ENCODE results near the gene CCL25. TPM values are rescaled to one million over a fixed set of nuclear protein-coding genes. Genes with fewer than 3 reads are reported as not detected.

CCL25 gene
- total and polyA plus RNA-seq, 2 donors (not counting 3 experiments of a cell fraction or from before 2014, with no cell fraction given) = not detected

DNA sequence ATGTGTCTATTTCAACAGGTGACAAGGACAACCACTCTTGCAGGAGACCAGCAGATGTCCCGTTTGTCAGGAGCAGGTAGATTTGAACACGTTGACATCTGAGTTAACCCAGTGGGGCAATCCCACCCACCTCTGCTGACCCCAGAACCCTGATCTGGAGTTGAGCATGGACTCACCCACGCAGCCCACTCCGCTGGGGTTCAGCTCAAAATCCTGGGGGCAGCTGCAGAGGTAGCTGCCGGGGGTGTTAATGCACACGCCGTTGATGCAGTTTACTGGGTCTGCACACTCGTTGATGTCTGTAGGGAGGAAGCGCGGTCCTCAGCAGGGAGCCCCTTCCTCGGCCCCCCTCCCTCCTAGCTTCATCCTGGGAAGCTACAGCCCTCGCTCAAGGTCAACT is 56.9 kb downstream of the CCL25 start:
- no peaks in the 10 kb centered on the region for H4K20me1 ChIP-seq (replicated peaks; ENCODE audit: control insufficient read depth, extremely low read depth, insufficient read depth, low read length)
- no peak overlapping the region for H2AFZ ChIP-seq (ENCODE audit: low read depth, low read length)
- no peaks in the 10 kb centered on the region for H3K27me3 ChIP-seq (ENCODE audit: control insufficient read depth in 2 of 2, insufficient read depth in 2 of 2, low read length in 2 of 2)
- H3K9ac ChIP-seq (replicated peaks; ENCODE audit: extremely low read depth, insufficient read depth, low read length) = no peak overlapping the region
- no peak overlapping the region for H3K27ac ChIP-seq (ENCODE audit: insufficient read depth, low read depth, low read length)
- ChIA-PET CTCF (no interaction called here), POLR2A (no interaction called here)
- intact Hi-C loops (cut with micrococcal nuclease) = no loop called here
- dilution Hi-C loops (cut with MboI; ENCODE audit: extremely low pct_ligation_motif_present, low sequenced_read_pairs) = no loop called here
- H3K9me3 ChIP-seq (replicated peaks; ENCODE audit: control insufficient read depth, insufficient read depth, low read length) = no peaks in the 10 kb centered on the region
- no peaks in the 10 kb centered on the region for H3K36me3 ChIP-seq (ENCODE audit: control insufficient read depth in 2 of 2, extremely low read depth in 1 of 2, insufficient read depth in 2 of 2, low read length in 2 of 2)
- no peak overlapping the region for H3K4me2 ChIP-seq (ENCODE audit: insufficient read depth, low read length)
- no peaks in the 10 kb centered on the region for H3K9me1 ChIP-seq (replicated peaks; ENCODE audit: control insufficient read depth, extremely low read depth, insufficient read depth, low read length)
- no peak for TF ChIP-seq JUN (IDR thresholded peaks at IDR 0.05; ENCODE audit: borderline replicate concordance, insufficient read depth, insufficient read length, low read depth)
- no peak for TF ChIP-seq GATA2 (IDR thresholded peaks at IDR 0.05; ENCODE audit: insufficient read depth, insufficient read length, low read depth, low read length)
- TF ChIP-seq MYC (IDR thresholded peaks at IDR 0.05; ENCODE audit: low read depth, low read length) = no peak
- TF ChIP-seq, protein P1, sequence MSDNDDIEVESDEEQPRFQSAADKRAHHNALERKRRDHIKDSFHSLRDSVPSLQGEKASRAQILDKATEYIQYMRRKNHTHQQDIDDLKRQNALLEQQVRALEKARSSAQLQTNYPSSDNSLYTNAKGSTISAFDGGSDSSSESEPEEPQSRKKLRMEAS (IDR thresholded peaks at IDR 0.05; ENCODE audit: insufficient read depth, insufficient read length) = no peak
- no peak for TF ChIP-seq FOS (IDR thresholded peaks at IDR 0.05; ENCODE audit: borderline replicate concordance, insufficient read depth, low read length)
- TF ChIP-seq, protein P2, sequence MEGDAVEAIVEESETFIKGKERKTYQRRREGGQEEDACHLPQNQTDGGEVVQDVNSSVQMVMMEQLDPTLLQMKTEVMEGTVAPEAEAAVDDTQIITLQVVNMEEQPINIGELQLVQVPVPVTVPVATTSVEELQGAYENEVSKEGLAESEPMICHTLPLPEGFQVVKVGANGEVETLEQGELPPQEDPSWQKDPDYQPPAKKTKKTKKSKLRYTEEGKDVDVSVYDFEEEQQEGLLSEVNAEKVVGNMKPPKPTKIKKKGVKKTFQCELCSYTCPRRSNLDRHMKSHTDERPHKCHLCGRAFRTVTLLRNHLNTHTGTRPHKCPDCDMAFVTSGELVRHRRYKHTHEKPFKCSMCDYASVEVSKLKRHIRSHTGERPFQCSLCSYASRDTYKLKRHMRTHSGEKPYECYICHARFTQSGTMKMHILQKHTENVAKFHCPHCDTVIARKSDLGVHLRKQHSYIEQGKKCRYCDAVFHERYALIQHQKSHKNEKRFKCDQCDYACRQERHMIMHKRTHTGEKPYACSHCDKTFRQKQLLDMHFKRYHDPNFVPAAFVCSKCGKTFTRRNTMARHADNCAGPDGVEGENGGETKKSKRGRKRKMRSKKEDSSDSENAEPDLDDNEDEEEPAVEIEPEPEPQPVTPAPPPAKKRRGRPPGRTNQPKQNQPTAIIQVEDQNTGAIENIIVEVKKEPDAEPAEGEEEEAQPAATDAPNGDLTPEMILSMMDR (IDR thresholded peaks at IDR 0.05; ENCODE audit: extremely low read depth in 1 of 2, insufficient read depth in 1 of 2, low read depth in 1 of 2, low read length in 2 of 2) = no peak
- no peak for TF ChIP-seq POLR2AphosphoS5 (IDR thresholded peaks at IDR 0.05; ENCODE audit: insufficient read depth, low read depth, low read length)
- no peak for TF ChIP-seq POLR2A (IDR thresholded peaks at IDR 0.05; ENCODE audit: low read depth, low read length)
- TF ChIP-seq EZH2 (IDR thresholded peaks at IDR 0.05; ENCODE audit: borderline replicate concordance, low read depth, low read length, severe bottlenecking) = no peak
- no TSS peak for BruUV-seq (replicated peaks)
- H3K4me3 ChIP-seq (replicated peaks in 1 of 3; ENCODE audit: insufficient read depth in 1 of 3, low read depth in 1 of 3, low read length in 3 of 3) = no peak overlapping the region
- no peak for DNase-seq (ENCODE audit: low read depth, low spot score)
- FAIRE-seq = no peak
- H3K4me1 ChIP-seq (ENCODE audit: control insufficient read depth, extremely low read depth, insufficient read depth, low read length) = no peaks in the 10 kb centered on the region
- H3K79me2 ChIP-seq (ENCODE audit: control insufficient read depth, insufficient read depth, low read length) = no peaks in the 10 kb centered on the region

Data from endothelial cell of umbilical vein (primary cell).